IgD-negative memory B cell (primary cell): ENCODE data around the gene MSANTD1. TPM values are rescaled to one million over a fixed set of nuclear protein-coding genes. Genes with fewer than 3 reads are reported as not detected.

ENCODE experiments used
- H3K27ac Mint-ChIP-seq, 3 donors: one replicate each; pipeline ENCODE4 v1.8.0; 2020 to 2022; ENCODE audit warnings: mild to moderate bottlenecking in 3 of 3, mixed read lengths in 3 of 3, moderate library complexity in 1 of 3
- H3K27me3 Mint-ChIP-seq: one replicate; pipeline ENCODE4 v1.8.0; 2021; ENCODE audit warnings: mixed read lengths
- H3K36me3 Mint-ChIP-seq: one replicate; pipeline ENCODE4 v1.8.0; 2020; ENCODE audit warnings: mild to moderate bottlenecking, mixed read lengths
- H3K4me1 Mint-ChIP-seq, 3 donors: one replicate each; pipeline ENCODE4 v1.8.0; 2020 to 2022; ENCODE audit warnings: mixed read lengths in 3 of 3, mild to moderate bottlenecking in 1 of 3
- H3K4me3 Mint-ChIP-seq, 4 donors: one replicate each; pipeline ENCODE4 v1.8.0; 2020 to 2022; ENCODE audit warnings: mild to moderate bottlenecking in 4 of 4, mixed read lengths in 4 of 4, moderate library complexity in 3 of 4
- H3K9me3 Mint-ChIP-seq, 3 donors: one replicate each; pipeline ENCODE4 v1.8.0; 2020 to 2021; ENCODE audit warnings: mixed read lengths in 3 of 3, mild to moderate bottlenecking in 1 of 3
- polyA plus RNA-seq: library from polyadenylated mRNA; unstranded; fragments of 300-500 nt; fragmentation: Illumina TruSeq; gene quantifications from one replicate; pipeline ENCODE4 v1.2.3, GENCODE V29; 2021

MSANTD1 gene
- polyA plus RNA-seq, 1 donor from 2014 or later = not detected

GRCh38 chr4:3244747-3245146, 4.2 kb upstream of the MSANTD1 start:
- Mint-ChIP-seq H3K36me3 (peaks cover 2% of the 10 kb centered on the region), H3K4me1 (peaks cover 2 to 8% (median 4%) of the 10 kb centered on the region in 3 donors), H3K9me3 (no peaks in the 10 kb centered on the region), H3K27ac (no peak overlapping the region), H3K4me3 (no peak overlapping the region), H3K27me3 (no peaks in the 10 kb centered on the region)

GRCh38 chr4:3245676-3246075, 3.3 kb upstream of the MSANTD1 start:
- Mint-ChIP-seq H3K4me1 (peaks cover 2 to 8% (median 4%) of the 10 kb centered on the region in 3 donors), H3K27ac (no peak overlapping the region), H3K9me3 (no peaks in the 10 kb centered on the region), H3K36me3 (no peaks in the 10 kb centered on the region), H3K4me3 (no peak overlapping the region), H3K27me3 (no peaks in the 10 kb centered on the region)

GRCh38 chr4:3246458-3247398, 2.2 kb upstream of the MSANTD1 start:
- Mint-ChIP-seq H3K4me3 (no peak overlapping the region), H3K9me3 (no peaks in the 10 kb centered on the region), H3K4me1 (peaks cover 2 to 8% (median 4%) of the 10 kb centered on the region in 3 donors), H3K27ac (peak overlapping the region in 1 of 3 donors; percentile 78), H3K36me3 (no peaks in the 10 kb centered on the region), H3K27me3 (no peaks in the 10 kb centered on the region)

DNA sequence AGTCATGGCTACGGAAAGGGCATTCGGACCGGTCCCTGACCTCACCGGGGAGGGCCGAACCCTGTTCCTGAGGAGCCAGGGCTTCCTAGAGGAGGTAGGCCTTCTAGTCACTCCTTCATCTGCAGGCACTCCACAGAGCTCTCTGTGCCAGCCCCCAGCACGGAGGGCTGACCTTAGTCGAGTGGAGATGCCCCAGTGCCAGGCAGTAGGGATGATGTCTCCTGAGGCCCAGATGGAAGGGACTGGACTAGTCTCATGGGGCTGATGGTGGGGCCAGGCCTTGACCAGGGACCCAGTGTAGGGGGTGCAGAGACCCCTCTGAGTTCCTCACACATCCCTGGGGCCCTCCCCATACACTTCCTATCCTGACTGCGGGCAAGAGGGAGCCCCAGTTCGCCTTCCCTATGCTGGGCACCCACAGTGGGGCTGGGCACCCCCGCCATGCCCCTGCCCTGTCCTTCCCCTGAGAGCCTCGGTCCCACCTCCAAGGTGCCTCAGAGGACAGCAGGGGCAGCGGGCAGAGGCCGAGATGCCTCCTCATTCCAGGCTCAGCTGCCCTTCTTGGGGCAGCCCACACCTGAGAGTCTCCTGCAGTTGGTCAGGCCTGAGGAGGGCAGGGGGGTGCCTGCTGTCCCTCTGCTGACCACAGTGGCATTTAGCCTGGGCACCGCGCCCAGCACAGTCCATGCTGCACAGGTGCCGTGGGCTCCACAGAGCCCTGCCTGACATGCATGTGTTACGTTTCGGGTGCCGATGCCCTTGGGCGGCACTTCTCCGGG, 1.4 kb upstream of the MSANTD1 start:
- no peak overlapping the region for H3K4me3 Mint-ChIP-seq
- no peak overlapping the region for H3K27ac Mint-ChIP-seq
- H3K36me3 Mint-ChIP-seq = no peaks in the 10 kb centered on the region
- H3K9me3 Mint-ChIP-seq = no peaks in the 10 kb centered on the region
- no peaks in the 10 kb centered on the region for H3K27me3 Mint-ChIP-seq
- H3K4me1 Mint-ChIP-seq = peaks cover 2 to 4% (median 4%) of the 10 kb centered on the region in 3 donors

GRCh38 chr4:3248178-3248480, 830 bp upstream of the MSANTD1 start:
- H3K36me3 Mint-ChIP-seq = no peaks in the 10 kb centered on the region
- no peak overlapping the region for H3K4me3 Mint-ChIP-seq
- H3K27ac Mint-ChIP-seq = no peak overlapping the region
- H3K4me1 Mint-ChIP-seq = peaks cover under 1 to 4% (median 2%) of the 10 kb centered on the region in 3 donors
- H3K9me3 Mint-ChIP-seq = no peaks in the 10 kb centered on the region
- no peaks in the 10 kb centered on the region for H3K27me3 Mint-ChIP-seq

DNA sequence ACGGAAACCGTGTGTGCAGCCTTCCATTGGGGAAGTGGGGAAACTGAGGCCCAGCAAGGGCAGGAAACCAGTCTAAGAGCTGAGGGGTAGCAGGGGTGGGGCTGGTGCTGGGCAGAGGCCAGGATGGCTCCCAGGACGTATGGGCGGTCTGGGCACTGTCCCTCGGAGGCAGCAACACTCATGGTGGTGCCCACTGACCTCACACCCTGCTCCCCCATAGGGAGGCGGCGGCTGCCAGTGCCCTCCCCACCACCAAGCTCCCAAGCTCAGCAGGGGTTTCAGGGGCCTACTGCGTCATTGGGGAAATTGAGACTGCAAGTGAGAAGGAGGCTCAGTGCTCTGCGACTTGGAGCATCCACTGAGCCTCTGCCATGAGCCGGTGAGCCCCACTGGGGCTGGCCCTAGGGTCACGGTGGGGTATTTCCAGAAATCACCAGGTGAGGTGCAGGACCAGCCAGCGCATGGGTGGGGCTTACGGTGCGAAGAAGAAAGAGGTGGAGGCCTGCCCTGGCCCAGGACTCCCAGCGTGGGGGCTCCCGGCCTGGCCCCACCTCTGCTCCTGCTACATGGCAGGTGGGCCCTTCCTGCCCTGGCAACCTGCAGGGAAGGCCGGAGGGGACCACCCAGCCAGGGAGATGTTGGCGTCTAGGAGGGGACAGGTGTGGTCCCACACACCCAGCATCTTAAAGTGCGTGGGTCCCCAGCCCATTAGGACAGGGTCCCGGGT, 915 bp downstream of the MSANTD1 start:
- Mint-ChIP-seq H3K27me3 (no peaks in the 10 kb centered on the region), H3K36me3 (no peaks in the 10 kb centered on the region), H3K27ac (no peak overlapping the region), H3K9me3 (no peaks in the 10 kb centered on the region), H3K4me3 (no peak overlapping the region), H3K4me1 (no peaks in the 10 kb centered on the region)

GRCh38 chr4:3250438-3250955, 1.5 kb downstream of the MSANTD1 start:
- Mint-ChIP-seq H3K27me3 (no peaks in the 10 kb centered on the region), H3K4me1 (no peaks in the 10 kb centered on the region), H3K36me3 (no peaks in the 10 kb centered on the region), H3K27ac (no peak overlapping the region), H3K4me3 (no peak overlapping the region), H3K9me3 (no peaks in the 10 kb centered on the region)

DNA sequence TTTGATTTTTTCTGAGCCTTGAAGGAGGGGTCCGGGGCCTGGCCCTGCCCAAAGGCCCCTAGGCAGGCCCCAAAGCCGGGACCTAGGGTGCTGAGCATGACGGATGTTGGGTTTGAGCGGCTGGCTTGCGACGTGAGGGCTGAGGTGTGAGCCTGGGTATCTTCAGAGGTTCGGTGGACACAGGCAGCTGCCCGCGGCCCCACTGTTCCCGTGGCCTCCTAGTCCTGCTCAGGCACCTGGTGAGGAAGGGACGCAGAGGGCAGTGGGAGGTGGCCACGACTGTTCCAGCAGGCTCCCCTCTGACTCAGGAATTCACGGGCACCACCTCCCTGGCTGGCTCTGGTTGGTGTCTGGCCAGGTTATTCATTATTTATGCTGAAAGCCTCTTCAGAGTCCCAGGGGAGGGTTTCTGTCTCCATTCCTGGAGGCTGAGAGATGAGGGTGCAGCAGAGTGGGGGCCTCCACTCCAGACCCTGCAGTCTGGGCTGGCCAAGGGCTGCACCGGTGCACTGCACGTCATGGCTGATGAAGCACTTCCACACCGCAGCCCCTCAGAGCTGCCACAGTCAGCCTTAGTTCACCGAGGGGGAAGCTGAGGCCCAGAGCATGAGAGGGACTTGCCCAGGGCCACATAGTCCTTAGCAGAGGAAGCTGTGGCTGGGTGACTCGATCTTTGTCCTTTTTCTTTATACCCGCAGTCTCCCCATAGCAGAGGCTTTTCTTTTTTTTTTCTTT, 2.2 kb downstream of the MSANTD1 start:
- H3K27ac Mint-ChIP-seq = no peak overlapping the region
- no peaks in the 10 kb centered on the region for H3K36me3 Mint-ChIP-seq
- no peaks in the 10 kb centered on the region for H3K27me3 Mint-ChIP-seq
- H3K4me3 Mint-ChIP-seq = no peak overlapping the region
- no peaks in the 10 kb centered on the region for H3K4me1 Mint-ChIP-seq
- H3K9me3 Mint-ChIP-seq = no peaks in the 10 kb centered on the region

- Mint-ChIP-seq H3K4me3 (no peak overlapping the region), H3K27ac (no peak overlapping the region), H3K4me1 (peaks cover 0 to 3% (median 3%) of the 10 kb centered on the region in 3 donors), H3K36me3 (peaks cover 4% of the 10 kb centered on the region), H3K27me3 (no peaks in the 10 kb centered on the region), H3K9me3 (no peaks in the 10 kb centered on the region)
These were observed 2.9 kb downstream of the MSANTD1 start for GRCh38 chr4:3251691-3252479.

- Mint-ChIP-seq H3K27me3 (no peaks in the 10 kb centered on the region), H3K4me3 (no peak overlapping the region), H3K27ac (no peak overlapping the region), H3K36me3 (peaks cover 4% of the 10 kb centered on the region), H3K9me3 (no peaks in the 10 kb centered on the region), H3K4me1 (peaks cover 5 to 8% (median 7%) of the 10 kb centered on the region in 3 donors)
These were observed 3.5 kb downstream of the MSANTD1 start for GRCh38 chr4:3252480-3252828.

DNA sequence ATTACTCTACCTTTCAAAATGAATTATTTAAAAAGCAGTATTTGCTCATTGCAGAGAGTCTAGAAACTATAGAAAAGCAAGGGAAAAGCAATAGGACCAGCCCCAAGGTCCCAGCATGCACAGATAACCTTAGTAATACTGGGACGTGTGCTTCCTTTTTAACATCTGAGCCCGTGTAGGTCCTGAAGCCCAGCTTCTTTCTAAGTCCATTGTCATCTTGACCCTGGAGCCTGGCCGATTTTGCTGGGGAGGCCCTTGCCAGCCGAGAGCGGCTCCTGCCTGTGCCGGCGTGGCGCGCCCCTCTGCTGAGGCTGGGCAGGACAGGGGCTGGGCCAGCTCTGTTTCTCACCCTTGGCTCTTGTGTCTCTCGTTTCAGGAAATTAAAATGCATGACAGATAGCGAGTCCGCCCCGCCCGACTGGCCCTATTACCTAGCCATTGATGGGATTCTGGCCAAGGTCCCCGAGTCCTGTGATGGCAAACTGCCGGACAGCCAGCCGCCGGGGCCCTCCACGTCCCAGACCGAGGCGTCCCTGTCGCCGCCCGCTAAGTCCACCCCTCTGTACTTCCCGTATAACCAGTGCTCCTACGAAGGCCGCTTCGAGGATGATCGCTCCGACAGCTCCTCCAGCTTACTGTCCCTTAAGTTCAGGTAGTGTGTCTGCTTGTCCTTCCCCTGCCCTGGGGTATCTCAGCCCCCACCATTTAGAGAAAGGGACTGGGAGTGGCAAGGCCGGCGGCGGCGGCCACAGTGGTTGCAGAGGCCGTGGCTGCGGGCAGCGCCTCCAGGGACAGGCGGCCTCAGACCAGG, 4.1 kb downstream of the MSANTD1 start:
- H3K4me1 Mint-ChIP-seq = peaks cover 11 to 14% (median 12%) of the 10 kb centered on the region in 3 donors
- no peaks in the 10 kb centered on the region for H3K9me3 Mint-ChIP-seq
- H3K27me3 Mint-ChIP-seq = no peaks in the 10 kb centered on the region
- H3K36me3 Mint-ChIP-seq = peaks cover 4% of the 10 kb centered on the region
- H3K4me3 Mint-ChIP-seq = no peak overlapping the region
- H3K27ac Mint-ChIP-seq = no peak overlapping the region

- no peaks in the 10 kb centered on the region for H3K27me3 Mint-ChIP-seq
- peaks cover 17 to 20% (median 17%) of the 10 kb centered on the region in 3 donors for H3K4me1 Mint-ChIP-seq
- H3K27ac Mint-ChIP-seq = no peak overlapping the region
- H3K9me3 Mint-ChIP-seq = no peaks in the 10 kb centered on the region
- H3K36me3 Mint-ChIP-seq = peaks cover 4% of the 10 kb centered on the region
- H3K4me3 Mint-ChIP-seq = no peak overlapping the region
These were observed 4.8 kb downstream of the MSANTD1 start for GRCh38 chr4:3253808-3254207.
